Stimulated activated CD4-positive, alpha-beta T cell treated with anti-CD3 and anti-CD28 coated beads, Interleukin-4, amount 100 ng/mL, for 1 hour (primary cell): ENCODE data around the gene FAM131A.
A peak's percentile ranks its signal among the peaks of the same experiment; 100 is the strongest.

ENCODE experiments used
- DNase-seq: peaks from one replicate; pipeline ENCODE4 v3.0.0-alpha.2; 2020

FAM131A gene

GRCh38 chr3:184379358-184380184, 42.2 kb downstream of the FAM131A start, which contains the start of gene CHRD:
CHRD (plus strand) TSS chr3:184380054; CDS start chr3:184380319, 265 bp downstream.
- DNase-seq, result no peak

GRCh38 chr3:184380185-184380626, 42.8 kb downstream of the FAM131A start:
- DNase-seq, result peak; percentile 34

DNA sequence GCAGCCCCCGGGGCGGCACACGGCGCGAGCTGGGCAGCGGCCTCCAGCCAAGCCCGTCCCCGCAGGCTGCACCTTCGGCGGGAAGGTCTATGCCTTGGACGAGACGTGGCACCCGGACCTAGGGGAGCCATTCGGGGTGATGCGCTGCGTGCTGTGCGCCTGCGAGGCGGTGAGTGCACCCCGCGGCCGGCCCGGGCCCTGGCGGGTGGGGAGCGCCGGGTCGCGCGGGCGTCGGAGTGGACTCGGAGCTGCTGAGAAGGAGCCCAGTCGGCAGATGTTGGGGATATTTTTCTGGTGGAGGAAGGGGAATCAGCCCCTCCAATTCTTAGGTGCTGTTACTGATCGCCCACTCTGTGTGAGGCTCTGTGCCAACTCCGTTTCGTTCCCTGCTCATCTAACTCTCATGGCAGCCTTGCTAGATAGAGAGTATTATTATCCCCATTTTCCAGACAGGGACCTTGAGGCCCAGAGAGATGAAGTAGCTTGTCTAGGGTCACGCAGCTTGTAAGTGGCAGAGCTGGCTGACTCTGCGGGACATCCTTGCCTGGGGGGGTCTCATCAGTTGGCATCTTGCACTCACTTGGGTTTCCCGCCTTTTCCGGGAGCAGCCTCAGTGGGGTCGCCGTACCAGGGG, 43.3 kb downstream of the FAM131A start:
- no peak for DNase-seq

GRCh38 chr3:184381261-184382224, 44.1 kb downstream of the FAM131A start:
- no peak for DNase-seq

DNA sequence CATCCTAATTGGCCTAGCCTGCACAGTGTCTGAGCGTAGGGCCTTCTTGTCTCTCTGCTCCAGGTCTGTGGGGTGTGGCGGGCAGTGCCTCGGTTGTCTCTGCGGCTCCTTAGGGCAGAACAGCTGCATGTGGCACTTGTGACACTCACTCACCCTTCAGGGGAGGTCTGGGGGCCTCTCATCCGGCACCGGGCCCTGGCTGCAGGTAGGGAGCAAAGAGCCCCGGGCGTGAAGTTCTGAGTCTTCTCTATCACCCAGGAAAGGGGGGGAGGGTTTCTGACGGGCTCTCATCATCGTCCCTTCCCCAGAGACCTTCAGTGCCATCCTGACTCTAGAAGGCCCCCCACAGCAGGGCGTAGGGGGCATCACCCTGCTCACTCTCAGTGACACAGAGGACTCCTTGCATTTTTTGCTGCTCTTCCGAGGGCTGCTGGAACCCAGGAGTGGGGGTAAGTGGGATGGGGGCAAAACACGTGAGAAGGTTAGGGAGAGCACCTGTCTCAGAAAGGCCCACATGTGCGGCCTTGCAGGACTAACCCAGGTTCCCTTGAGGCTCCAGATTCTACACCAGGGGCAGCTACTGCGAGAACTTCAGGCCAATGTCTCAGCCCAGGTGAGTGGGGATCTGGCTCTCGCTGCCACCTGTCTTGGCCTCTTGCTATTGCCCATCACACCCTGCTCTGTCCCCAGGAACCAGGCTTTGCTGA, 45.1 kb downstream of the FAM131A start:
- DNase-seq, result no peak

GRCh38 chr3:184383033-184383740, 45.8 kb downstream of the FAM131A start:
- DNase-seq, result no peak

DNA sequence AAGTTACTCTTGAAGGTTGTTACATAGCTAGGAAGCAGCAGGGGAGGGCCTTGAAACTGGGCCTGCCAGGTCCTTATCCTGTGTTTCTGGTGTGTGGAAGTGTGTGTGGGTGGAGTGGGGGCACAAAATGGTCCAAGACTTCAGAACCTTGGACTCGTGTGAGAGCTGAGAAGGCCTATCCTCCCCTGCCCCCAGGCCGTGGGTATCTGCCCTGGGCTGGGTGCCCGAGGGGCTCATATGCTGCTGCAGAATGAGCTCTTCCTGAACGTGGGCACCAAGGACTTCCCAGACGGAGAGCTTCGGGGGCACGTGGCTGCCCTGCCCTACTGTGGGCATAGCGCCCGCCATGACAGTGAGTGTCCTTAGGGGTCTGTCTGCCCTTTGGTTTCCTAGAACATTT, 46.9 kb downstream of the FAM131A start:
- no peak for DNase-seq

DNA sequence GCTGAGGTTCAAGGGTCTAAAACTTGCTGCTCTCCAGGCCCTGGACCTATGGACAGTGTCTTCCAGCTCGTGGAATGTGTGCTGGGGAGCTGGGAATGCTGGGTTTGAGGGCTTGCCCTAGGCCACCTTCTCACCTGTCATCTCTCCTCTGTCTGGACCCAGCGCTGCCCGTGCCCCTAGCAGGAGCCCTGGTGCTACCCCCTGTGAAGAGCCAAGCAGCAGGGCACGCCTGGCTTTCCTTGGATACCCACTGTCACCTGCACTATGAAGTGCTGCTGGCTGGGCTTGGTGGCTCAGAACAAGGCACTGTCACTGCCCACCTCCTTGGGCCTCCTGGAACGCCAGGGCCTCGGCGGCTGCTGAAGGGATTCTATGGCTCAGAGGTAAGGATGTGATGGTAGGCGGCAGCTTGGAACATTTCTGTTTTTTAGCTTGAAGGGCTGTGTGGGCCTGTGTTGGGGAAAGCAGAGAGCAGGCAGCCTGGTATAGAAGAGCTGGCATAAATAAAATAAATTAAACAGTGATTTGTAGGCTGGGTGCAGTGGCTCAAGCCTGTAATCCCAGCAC, 47.5 kb downstream of the FAM131A start:
- DNase-seq, result no peak

- no peak for DNase-seq
Observed at GRCh38 chr3:184386047-184386806, 48.8 kb downstream of the FAM131A start.

DNA sequence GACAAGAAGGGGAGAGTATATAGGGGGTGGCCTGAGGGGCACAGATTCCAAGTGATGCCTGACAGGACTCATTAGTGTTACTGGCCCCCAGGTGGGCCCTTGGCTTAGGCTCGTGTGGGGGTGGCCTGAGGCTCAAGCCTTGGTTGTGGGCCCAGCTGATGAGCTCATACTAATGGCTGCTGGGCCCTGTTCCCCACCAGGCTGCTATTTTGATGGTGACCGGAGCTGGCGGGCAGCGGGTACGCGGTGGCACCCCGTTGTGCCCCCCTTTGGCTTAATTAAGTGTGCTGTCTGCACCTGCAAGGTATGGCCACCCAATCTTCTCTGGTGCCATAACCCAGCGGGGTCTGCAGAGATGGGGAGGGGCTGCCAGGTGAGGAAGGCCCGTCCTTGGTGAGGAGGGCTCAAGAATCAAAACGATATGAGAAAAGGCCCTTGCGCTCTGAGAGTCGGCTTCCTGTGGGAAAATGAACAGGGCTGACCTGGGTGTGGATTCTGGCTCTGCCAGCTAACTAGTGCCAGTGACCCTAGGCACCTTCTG, 49.8 kb downstream of the FAM131A start:
- DNase-seq, result no peak

DNA sequence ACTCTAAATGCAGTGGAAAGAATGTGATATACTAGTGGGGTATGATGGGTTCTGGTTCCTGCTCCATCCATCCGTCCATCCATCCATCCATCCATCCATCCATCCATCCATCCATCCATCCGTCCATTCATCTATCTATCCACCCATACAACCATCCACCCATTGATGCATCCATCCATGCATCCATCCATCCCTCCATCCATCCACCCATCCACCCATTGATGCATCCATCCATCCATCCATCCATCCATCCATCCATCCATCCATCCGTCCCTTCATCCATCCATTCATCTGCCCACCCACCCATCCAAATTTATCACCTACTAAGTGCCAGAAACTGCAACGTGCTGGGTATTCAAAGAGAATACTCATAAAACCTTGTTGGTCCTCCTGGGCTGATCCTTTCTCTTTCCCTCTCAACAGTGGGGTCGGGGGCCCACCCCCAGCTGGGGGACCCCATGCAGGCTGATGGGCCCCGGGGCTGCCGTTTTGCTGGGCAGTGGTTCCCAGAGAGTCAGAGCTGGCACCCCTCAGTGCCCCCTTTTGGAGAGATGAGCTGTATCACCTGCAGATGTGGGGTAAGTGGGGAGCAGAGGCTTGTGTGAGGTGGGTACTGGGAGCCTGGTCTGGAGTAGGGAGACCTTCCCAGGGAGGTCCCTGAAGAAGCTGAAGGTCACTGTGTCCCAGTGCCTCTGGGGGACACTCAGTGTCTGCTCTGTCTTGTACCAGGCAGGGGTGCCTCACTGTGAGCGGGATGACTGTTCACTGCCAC, 51.0 kb downstream of the FAM131A start:
- no peak for DNase-seq

DNA sequence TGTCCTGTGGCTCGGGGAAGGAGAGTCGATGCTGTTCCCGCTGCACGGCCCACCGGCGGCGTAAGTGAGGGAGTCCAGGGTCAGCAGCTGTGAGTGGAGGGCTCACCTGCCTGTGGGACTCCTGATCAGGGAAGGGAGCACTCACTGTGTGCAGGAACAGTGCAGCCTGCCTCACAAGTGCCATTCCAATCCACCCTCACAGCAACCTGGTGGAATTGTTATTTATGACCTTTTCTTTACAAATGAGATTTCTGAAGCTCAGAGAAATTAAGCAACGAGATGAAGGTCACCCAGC, 51.5 kb downstream of the FAM131A start:
- DNase-seq, result no peak

GRCh38 chr3:184389384-184389783, 52.0 kb downstream of the FAM131A start:
- DNase-seq, result no peak

- DNase-seq, result no peak
Observed at GRCh38 chr3:184389935-184390528, 52.6 kb downstream of the FAM131A start.

GRCh38 chr3:184391266-184391665, 53.9 kb downstream of the FAM131A start:
- no peak for DNase-seq

DNA sequence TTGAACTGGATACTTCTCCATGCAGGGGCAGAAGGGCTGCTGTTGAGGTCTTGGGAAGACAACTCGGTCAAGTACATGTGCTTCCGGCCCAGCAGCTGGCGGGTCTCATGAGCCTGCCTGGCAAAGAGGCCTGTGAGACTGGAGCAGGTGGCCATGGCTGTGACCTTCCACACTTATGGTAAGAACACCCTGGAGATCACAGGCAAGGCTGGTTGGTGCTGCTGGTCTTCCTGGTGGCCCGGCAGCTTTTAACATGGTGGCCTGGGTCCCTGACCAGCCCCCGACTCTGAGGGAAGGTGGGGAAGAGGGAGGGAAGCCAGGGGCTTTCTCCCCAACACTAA, 57.9 kb downstream of the FAM131A start:
- no peak for DNase-seq
